H9 (cell line): ENCODE results near the gene RPL39L. TPM values are rescaled to one million over a fixed set of nuclear protein-coding genes. Genes with fewer than 3 reads are reported as not detected.

ENCODE experiments used
- DNase-seq: peaks from one replicate; pipeline ENCODE4 v3.0.0-alpha.2; 2017
- H2AFZ ChIP-seq: one replicate; pipeline ENCODE4 v1.6.1; 2013; ENCODE audit warnings: mild to moderate bottlenecking, low read length, control low read depth, moderate library complexity
- H2AK5ac ChIP-seq: 2 replicates; pipeline ENCODE4 v1.6.1; 2013; ENCODE audit warnings: low read length, control low read depth, mixed read lengths; ENCODE audit not compliant: insufficient read length
- H2BK120ac ChIP-seq: one replicate; pipeline ENCODE4 v1.6.1; 2013; ENCODE audit warnings: low read depth, mild to moderate bottlenecking, low read length, control low read depth, inconsistent platforms; ENCODE audit not compliant: poor library complexity, severe bottlenecking
- H2BK12ac ChIP-seq: 2 replicates; pipeline ENCODE4 v1.6.1; 2013; ENCODE audit warnings: low read length, control low read depth, mixed read lengths, low read depth; ENCODE audit not compliant: insufficient read length
- H2BK15ac ChIP-seq: 2 replicates; pipeline ENCODE4 v1.6.1; 2013; ENCODE audit warnings: low read depth, low read length, control low read depth
- H2BK20ac ChIP-seq: one replicate; pipeline ENCODE4 v1.6.1; 2013; ENCODE audit warnings: low read depth, mild to moderate bottlenecking, low read length, control low read depth, inconsistent platforms; ENCODE audit not compliant: poor library complexity, severe bottlenecking
- H2BK5ac ChIP-seq: 2 replicates; pipeline ENCODE4 v1.6.1; 2013; ENCODE audit warnings: low read length, control low read depth, mixed read lengths; ENCODE audit not compliant: insufficient read length
- H3K14ac ChIP-seq: 2 replicates; pipeline ENCODE4 v1.6.1; 2013; ENCODE audit warnings: low read length, control low read depth; ENCODE audit not compliant: insufficient read depth
- H3K18ac ChIP-seq: 2 replicates; pipeline ENCODE4 v1.6.1; 2013; ENCODE audit warnings: low read depth, mild to moderate bottlenecking, mixed read lengths, low read length, control low read depth; ENCODE audit not compliant: insufficient read length
- H3K23ac ChIP-seq: 2 replicates; pipeline ENCODE4 v1.6.1; 2013; ENCODE audit warnings: low read length, control low read depth, mixed read lengths, low read depth; ENCODE audit not compliant: insufficient read length
- H3K23me2 ChIP-seq: 2 replicates; pipeline ENCODE4 v1.6.1; 2013; ENCODE audit warnings: low read depth, mild to moderate bottlenecking, mixed read lengths, low read length, control low read depth; ENCODE audit not compliant: insufficient read length, poor library complexity, severe bottlenecking
- H3K27ac ChIP-seq: 2 replicates; pipeline ENCODE4 v1.5.1; 2013; ENCODE audit warnings: low read length, control low read depth, mixed read lengths, low read depth; ENCODE audit not compliant: insufficient read length
- H3K27me3 ChIP-seq: 2 replicates; pipeline ENCODE4 v1.6.1; 2013; ENCODE audit warnings: low read length, control low read depth, inconsistent platforms; ENCODE audit not compliant: insufficient read depth
- H3K4ac ChIP-seq: 2 replicates; pipeline ENCODE4 v1.6.1; 2013; ENCODE audit warnings: low read depth, mild to moderate bottlenecking, control low read depth, inconsistent platforms, low read length, moderate library complexity
- H3K4me1 ChIP-seq: 2 replicates; pipeline ENCODE4 v1.6.1; 2013; ENCODE audit warnings: low read length, control low read depth, inconsistent platforms; ENCODE audit not compliant: insufficient read depth
- H3K4me2 ChIP-seq: 2 replicates; pipeline ENCODE4 v1.6.1; 2013; ENCODE audit warnings: low read length, control low read depth, mixed read lengths; ENCODE audit not compliant: insufficient read length, insufficient read depth
- H3K56ac ChIP-seq: 2 replicates; pipeline ENCODE4 v1.6.1; 2013; ENCODE audit warnings: low read depth, mild to moderate bottlenecking, mixed read lengths, low read length, control low read depth; ENCODE audit not compliant: insufficient read length
- H3K79me1 ChIP-seq: 2 replicates; pipeline ENCODE4 v1.6.1; 2013; ENCODE audit warnings: low read depth, mild to moderate bottlenecking, moderate library complexity, low read length, control low read depth, inconsistent platforms; ENCODE audit not compliant: insufficient read depth, poor library complexity, severe bottlenecking
- H3K79me2 ChIP-seq: 2 replicates; pipeline ENCODE4 v1.6.1; 2013; ENCODE audit warnings: low read length, control low read depth, inconsistent platforms; ENCODE audit not compliant: insufficient read depth
- H3K9ac ChIP-seq: 2 replicates; pipeline ENCODE4 v1.6.1; 2013; ENCODE audit warnings: low read length, control low read depth, mixed read lengths; ENCODE audit not compliant: insufficient read length; ENCODE audit errors: extremely low read depth
- H3K9me3 ChIP-seq: one replicate; pipeline ENCODE4 v1.6.1; 2013; ENCODE audit warnings: low read depth, low read length, inconsistent platforms; ENCODE audit not compliant: control insufficient read depth
- H3T11ph ChIP-seq: one replicate; pipeline ENCODE4 v1.6.1; 2013; ENCODE audit warnings: mild to moderate bottlenecking, low read length, control low read depth, inconsistent platforms
- H4K20me1 ChIP-seq: one replicate; pipeline ENCODE4 v1.6.1; 2013; ENCODE audit not compliant: control insufficient read depth, insufficient read length, insufficient read depth
- H4K5ac ChIP-seq: 2 replicates; pipeline ENCODE4 v1.6.1; 2013; ENCODE audit warnings: low read depth, mild to moderate bottlenecking, mixed read lengths, low read length, control low read depth; ENCODE audit not compliant: insufficient read length
- H4K8ac ChIP-seq: replicated peaks from 2 replicates; pipeline ENCODE4 v1.6.1; 2013; ENCODE audit warnings: low read length, control low read depth, mixed read lengths, low read depth; ENCODE audit not compliant: insufficient read length
- H4K91ac ChIP-seq: 2 replicates; pipeline ENCODE4 v1.6.1; 2013; ENCODE audit warnings: low read depth, mild to moderate bottlenecking, moderate library complexity, mixed read lengths, low read length, control low read depth; ENCODE audit not compliant: insufficient read length
- H3K27ac Mint-ChIP-seq, 3 experiments: 2 replicates in 2 of 3; 3 replicates in 1 of 3; pipeline ENCODE4 v1.8.0; 2020 to 2021; ENCODE audit warnings: mixed read lengths in 3 of 3, mild to moderate bottlenecking in 1 of 3, moderate library complexity in 1 of 3
- H3K27me3 Mint-ChIP-seq: 2 replicates; pipeline ENCODE4 v1.8.0; 2021; ENCODE audit warnings: low read depth, mild to moderate bottlenecking, moderate library complexity, mixed read lengths
- H3K36me3 Mint-ChIP-seq, 3 experiments: 2 replicates in 2 of 3; 3 replicates in 1 of 3; pipeline ENCODE4 v1.8.0; 2020 to 2021; ENCODE audit warnings: low read depth in 3 of 3, mixed read lengths in 3 of 3; ENCODE audit not compliant: insufficient read depth in 1 of 3
- H3K4me1 Mint-ChIP-seq, 2 experiments: 2 replicates each; pipeline ENCODE4 v1.8.0; 2020; ENCODE audit warnings: mixed read lengths in 2 of 2
- H3K4me3 Mint-ChIP-seq, 2 experiments: 2 replicates in 1 of 2; 3 replicates in 1 of 2; pipeline ENCODE4 v1.8.0; 2020 to 2021; ENCODE audit warnings: mild to moderate bottlenecking in 2 of 2, mixed read lengths in 2 of 2, moderate library complexity in 1 of 2
- H3K9me3 Mint-ChIP-seq, 2 experiments: 2 replicates in 1 of 2; 3 replicates in 1 of 2; pipeline ENCODE4 v1.8.0; 2020; ENCODE audit warnings: mild to moderate bottlenecking in 2 of 2, mixed read lengths in 2 of 2, moderate library complexity in 1 of 2
- CTCF ChIP-seq: fragments of 200-600 bp; sonication (generic); conservative IDR thresholded peaks from 3 replicates; pipeline ENCODE4 v1.8.0; 2021; ENCODE audit warnings: antibody characterized with exemption, mild to moderate bottlenecking
- WGBS: extraction: QIAGEN DNeasy Blood & Tissue Kit; methylation state at CpG from one replicate; pipeline ENCODE4 v1.1.7; 2013; ENCODE audit warnings: missing lambda C conversion rate, low lambda C conversion rate, mixed read lengths; ENCODE audit not compliant: insufficient read length; ENCODE audit errors: extremely low coverage; 5-methylcytosine and 5-hydroxymethylcytosine counted together
- total RNA-seq: library from RNA; stranded (reverse); gene quantifications from 2 replicates; pipeline ENCODE4 v1.2.1, GENCODE V29; 2021

Gene RPL39L
- total RNA-seq, 1 experiment from 2014 or later, result 71.7 TPM

DNA sequence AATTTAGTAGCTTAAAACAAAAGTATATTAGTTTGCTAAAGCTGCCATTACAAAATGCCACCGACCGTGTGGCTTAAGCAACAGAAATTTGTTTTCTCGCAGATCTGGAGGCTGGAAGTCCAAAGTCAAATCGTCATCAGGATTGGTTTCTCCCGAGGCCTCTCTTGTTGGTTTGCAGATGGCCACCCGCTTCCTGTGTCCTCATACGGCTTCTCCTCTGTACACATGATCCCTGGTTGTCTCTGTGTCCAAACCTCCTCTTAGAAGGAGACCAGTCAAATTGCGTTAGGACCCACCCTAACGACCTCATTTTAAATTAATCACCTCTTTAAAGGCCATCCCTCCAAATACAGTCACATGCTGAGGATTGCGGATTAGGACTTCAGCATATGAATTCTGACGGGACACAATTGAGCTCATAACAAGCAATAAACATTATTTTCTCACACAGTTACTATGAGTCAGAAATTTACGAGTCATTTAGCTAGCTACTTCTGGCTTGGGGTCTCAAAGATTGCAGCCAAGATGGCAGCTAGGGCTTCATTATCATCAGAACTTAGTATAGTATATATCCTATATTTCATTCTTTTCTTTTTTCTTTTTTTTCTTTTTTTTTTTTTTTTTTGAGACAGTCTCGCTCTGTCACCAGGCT, 58.4 kb downstream of the RPL39L start:
- H2AK5ac ChIP-seq, result no peak overlapping the region
- Mint-ChIP-seq H3K9me3 (peaks cover 0 to 3% of the 10 kb centered on the region in 2 experiments; a peak in 2 of 5 replicates), H3K27me3 (no peaks in the 10 kb centered on the region), H3K4me1 (peaks cover 38 to 41% of the 10 kb centered on the region in 2 experiments), H3K27ac (peak overlapping the region in 2 of 3 experiments; percentile 19 to 59; a peak in 3 of 7 replicates), H3K4me3 (no peak overlapping the region), H3K36me3 (peaks cover 14 to 32% (median 28%) of the 10 kb centered on the region in 3 experiments)
- H4K91ac ChIP-seq, result no peak overlapping the region
- H3K4ac ChIP-seq, result no peak overlapping the region
- no peak overlapping the region for H2BK120ac ChIP-seq
- no peaks in the 10 kb centered on the region for H3K79me2 ChIP-seq
- no peak overlapping the region for H2BK20ac ChIP-seq
- no peak overlapping the region for H3K14ac ChIP-seq
- no peak overlapping the region for H2BK5ac ChIP-seq
- H2BK12ac ChIP-seq, result no peak overlapping the region
- H3K23me2 ChIP-seq, result no peaks in the 10 kb centered on the region
- no peak overlapping the region for H3T11ph ChIP-seq
- H2BK15ac ChIP-seq, result no peak overlapping the region
- no peak overlapping the region for H4K8ac ChIP-seq
- H4K5ac ChIP-seq, result no peak overlapping the region
- no peak overlapping the region for H3K27ac ChIP-seq
- no peak overlapping the region for H3K18ac ChIP-seq
- no peak overlapping the region for H3K23ac ChIP-seq
- H3K79me1 ChIP-seq, result no peaks in the 10 kb centered on the region
- DNase-seq, result no peak
- no peak for TF ChIP-seq CTCF
- peaks cover 6% of the 10 kb centered on the region; the same call in 1 of the 2 replicates for H3K4me1 ChIP-seq
- H2AFZ ChIP-seq, result no peak overlapping the region
- no peak overlapping the region for H3K4me2 ChIP-seq
- H4K20me1 ChIP-seq, result no peaks in the 10 kb centered on the region
- no peak overlapping the region for H3K56ac ChIP-seq
- H3K9ac ChIP-seq, result no peak overlapping the region
- no CpG with 5 or more reads among the region's 13 CpGs for WGBS
- no peaks in the 10 kb centered on the region for H3K27me3 ChIP-seq
- no peaks in the 10 kb centered on the region for H3K9me3 ChIP-seq
